ENCODE measurements around the gene UBAC1. TPM values are rescaled to one million over a fixed set of nuclear protein-coding genes. Genes with fewer than 3 reads are reported as not detected.
"Not testable (repeated sequence)": the region's sequence is repeated elsewhere in the genome, so short reads cannot be mapped to it uniquely, and the experiment has no call there.

Gene UBAC1
- total RNA-seq, 1 experiment from 2014 or later = 75.3 TPM

DNA sequence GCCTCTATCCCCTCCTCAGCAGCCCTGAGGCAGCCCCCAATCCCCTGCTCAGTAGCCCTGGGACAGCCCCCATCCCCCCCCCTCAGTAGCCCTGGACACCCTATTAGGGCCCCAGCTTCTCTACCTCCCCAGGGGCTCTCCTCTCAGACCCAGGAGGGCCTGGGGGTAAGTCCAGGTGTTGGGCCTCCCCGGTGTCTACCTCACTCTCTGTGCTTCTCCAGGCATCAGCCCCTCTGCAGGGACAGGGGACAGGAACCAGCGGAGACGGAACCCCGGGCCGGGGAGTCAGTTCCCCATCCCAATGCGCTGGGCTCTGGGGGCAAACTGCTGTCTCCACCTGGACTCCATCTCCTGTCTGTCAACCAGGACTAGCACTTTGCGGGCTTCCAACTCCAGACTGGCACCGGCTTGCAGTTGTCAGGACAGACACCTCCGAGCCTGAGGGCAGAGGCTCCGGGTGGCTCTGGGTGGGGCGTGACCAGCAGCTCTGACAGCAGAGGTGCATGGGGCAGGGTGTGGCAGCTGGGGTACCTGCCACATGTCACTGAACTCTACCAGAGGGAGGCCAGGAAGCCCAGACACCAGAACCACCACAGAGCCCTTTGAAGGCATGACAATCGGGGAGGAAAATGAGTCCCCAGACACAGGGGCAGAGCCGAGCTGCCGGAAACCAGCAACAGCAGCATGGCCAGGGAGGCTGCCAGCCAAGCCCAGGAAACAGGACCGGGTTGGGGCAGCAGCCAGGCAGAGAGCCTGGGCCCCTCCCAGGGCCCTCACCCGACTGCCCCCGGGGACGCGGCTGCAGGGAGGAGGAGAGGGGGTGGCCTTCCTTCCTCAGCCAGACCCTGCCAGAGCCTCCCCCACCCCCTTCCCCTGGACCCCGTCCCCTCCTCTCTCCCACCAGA, 17.7 kb upstream of the UBAC1 start:
- DNase-seq (ENCODE audit: low read depth) = no peak

GRCh38 chr9:135976944-135977343, 15.8 kb upstream of the UBAC1 start:
- no peak for DNase-seq (ENCODE audit: low read depth)

GRCh38 chr9:135976531-135976930, 15.4 kb upstream of the UBAC1 start:
- no peak for DNase-seq (ENCODE audit: low read depth)

DNA sequence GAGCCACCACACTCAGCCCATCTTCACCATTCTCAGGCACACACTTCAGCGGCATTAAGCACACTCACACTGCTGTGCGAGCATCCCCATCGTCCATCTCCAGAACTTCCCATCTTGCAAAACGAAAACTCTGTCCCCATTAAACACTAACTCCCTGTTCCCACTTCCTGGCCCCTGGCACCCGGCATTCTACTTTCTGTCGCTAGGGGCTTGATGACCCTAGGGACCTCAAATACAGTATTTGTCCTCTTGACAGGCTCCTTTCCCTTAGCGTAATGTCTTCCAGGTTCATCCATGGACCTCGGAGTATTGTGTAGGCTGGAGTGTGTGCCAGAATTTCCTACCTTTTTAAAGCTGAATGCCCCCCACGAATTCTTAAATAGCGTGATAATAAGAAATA, 14.7 kb upstream of the UBAC1 start:
- no peak for DNase-seq (ENCODE audit: low read depth)

DNA sequence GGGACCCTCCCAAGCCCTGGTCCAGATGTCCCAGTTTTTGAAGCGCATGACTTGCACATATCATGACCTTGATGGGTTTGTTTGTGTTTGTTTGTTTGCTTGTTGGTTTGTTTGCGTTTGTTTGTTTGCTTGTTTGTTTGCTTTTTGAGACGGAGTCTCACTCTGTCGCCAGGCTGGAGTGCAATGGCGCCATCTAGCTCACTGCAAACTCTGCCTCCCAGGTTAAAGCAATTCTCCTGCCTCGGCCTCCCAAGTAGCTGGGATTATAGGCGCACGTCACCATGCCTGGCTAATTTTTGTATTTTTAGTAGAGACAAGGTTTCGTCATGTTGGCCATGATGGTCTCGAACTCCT, 13.0 kb upstream of the UBAC1 start:
- DNase-seq (ENCODE audit: low read depth) = no peak

DNA sequence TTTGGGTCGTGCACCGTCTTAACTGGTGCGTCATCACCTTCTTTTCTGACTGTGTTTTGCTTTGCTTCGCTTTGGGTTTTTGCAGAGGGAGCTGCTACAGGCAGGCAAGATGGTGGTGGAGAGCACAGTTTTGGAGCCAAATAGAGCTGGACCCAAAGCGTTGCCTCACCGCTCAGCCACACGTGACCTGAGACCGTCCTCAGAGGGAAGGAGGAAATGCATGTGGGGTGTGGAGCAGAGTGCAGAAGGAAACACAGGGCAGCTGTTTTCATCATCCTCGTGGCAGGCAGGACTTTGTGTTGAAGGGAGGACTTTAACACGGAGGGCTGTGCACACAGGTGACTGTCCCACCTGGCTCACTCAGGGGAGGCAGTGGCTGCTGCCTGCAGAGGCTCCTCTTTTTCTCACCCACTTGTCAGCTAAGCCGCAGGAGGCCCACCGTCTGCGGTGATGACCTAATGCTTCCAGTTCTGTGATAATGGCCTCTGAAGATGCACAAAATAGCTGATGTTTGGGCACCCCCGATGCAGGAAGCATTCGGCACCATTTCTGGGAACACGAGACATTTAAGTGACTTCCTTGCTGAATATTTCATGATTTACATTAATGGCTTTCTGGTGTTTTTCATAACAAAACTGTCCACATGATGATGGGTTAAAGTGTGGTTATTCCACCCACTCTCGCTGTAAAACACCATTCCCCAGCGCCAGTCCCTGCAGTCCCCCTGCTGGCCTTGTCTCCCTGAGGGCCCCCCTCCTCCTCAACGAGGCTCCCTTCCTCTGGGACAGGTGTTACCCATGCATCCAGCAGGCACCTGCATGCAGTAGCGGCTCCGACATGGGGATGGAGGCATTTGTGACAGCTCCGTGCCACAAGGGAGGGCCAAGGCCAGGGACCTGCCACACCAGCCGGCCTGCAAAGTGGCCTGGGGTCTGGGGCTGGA, 12.4 kb upstream of the UBAC1 start:
- DNase-seq (ENCODE audit: low read depth) = no peak

- no peak for DNase-seq (ENCODE audit: low read depth)
Observed at GRCh38 chr9:135971892-135972291, 10.7 kb upstream of the UBAC1 start.

DNA sequence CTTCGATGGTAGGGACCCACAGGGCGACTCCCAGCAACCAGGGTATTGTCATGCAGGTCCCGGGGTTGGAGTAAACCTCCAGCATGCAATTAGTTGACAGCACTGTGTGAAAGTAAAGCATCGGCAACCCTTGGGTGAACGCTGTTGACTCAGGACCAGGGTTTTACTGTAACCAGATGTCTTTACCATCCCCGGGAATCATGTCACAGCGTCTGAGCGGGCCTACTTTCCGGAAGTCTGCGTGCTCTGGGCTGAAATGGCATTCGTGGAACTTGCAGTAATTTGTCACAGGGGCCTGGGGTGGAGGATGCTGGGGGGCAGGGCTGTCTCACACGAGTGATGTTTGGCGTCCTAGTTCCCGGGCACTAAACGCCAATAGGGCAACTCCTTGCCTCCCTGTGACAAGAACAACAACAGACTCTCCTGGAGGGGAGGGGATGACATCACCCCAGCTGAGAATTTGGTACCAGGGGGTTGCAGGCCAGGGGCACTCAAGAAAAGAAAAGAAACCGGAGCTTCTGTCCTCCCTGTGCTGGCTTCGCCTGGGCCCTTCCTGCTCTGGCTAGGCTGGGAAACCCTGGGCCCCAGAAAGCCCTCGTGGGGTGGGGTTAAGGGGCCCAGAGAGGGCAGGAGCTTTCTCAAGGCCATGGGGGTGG, 10.1 kb upstream of the UBAC1 start:
- DNase-seq (ENCODE audit: low read depth) = no peak

- DNase-seq (ENCODE audit: low read depth) = no peak
Observed at GRCh38 chr9:135970128-135970815, 9.1 kb upstream of the UBAC1 start.

GRCh38 chr9:135969064-135969683, 8.0 kb upstream of the UBAC1 start:
- DNase-seq (ENCODE audit: low read depth) = no peak

DNA sequence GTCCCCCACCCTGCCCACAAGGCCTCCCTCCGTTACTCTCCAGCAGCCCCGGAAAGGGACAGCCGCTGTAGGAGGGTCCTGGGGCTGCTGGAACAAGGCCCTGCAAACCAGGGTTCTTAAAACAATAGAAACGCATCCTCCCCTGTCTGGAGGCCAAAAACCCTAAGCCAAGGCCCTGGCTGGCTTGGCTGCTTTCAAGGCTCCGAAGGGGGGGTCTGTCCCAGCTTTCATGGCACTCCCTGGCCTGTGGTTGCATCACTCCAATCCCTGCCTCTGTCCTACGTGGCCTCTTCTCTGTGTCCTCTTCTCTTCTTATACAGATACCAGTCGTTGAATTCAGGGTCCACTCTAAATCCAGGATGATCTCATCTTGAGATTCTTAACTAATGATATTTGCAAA, 7.4 kb upstream of the UBAC1 start:
- no peak for DNase-seq (ENCODE audit: low read depth)

DNA sequence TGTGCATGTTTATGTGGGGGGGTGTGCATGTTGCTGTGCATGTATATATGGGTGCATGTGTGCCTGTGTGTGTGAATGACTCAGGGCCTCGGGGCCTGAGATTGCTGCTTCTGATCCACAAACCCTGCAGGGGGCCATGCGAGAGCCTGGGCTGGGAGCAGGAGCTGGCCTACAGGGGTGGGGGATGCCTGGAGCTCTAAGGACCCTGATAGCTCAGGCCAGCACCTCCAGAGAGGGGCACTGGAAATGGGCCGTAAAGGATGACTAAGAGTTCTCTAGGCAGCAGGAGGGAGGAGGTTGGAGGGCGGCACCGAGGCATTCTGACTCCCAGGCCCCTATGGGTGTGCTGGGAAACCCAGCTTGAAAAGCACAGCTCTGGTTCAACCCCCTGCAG, 6.9 kb upstream of the UBAC1 start:
- DNase-seq (ENCODE audit: low read depth) = no peak

DNA sequence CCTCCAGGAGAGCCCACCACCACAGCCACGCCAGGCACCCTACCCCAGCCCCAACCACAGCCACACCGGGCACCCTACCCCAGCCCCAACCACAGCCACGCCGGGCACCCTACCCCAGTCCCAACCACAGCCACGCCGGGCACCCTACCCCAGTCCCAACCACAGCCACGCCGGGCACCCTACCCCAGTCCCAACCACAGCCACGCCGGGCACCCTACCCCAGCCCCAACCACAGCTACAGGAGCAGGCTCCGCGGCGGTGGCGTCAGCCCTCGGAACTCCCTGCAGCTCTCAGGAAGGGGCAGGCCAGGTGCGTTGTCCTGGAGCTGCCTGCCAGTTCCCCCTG, 5.7 kb upstream of the UBAC1 start:
- not testable (repeated sequence) for DNase-seq (ENCODE audit: low read depth)

- no peak for DNase-seq (ENCODE audit: low read depth)
Observed at GRCh38 chr9:135965124-135965756, 4.1 kb upstream of the UBAC1 start.

- DNase-seq (ENCODE audit: low read depth) = no peak
Observed at GRCh38 chr9:135963938-135964337, 2.8 kb upstream of the UBAC1 start.

DNA sequence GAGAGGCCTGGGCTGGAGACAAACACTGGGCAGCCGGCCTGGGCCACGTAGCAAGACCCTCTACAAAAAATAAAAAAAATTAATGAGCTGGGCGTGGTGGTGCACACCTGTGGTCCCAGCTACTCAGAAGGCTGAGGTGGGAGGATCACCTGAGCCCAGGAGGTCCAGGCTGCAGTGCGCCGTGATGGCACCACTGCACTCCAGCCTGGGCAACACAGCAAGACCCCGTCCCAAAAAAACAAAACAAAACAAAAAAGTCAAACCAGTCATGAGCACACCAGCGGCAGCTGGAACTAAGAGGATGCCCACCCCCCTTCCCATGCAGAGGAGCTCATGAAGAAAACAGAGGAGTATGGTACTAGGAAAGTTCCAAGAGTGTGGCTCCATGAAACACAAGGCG, 2.2 kb upstream of the UBAC1 start:
- DNase-seq (ENCODE audit: low read depth) = no peak

GRCh38 chr9:135962696-135963307, 1.6 kb upstream of the UBAC1 start:
- DNase-seq (ENCODE audit: low read depth) = no peak

DNA sequence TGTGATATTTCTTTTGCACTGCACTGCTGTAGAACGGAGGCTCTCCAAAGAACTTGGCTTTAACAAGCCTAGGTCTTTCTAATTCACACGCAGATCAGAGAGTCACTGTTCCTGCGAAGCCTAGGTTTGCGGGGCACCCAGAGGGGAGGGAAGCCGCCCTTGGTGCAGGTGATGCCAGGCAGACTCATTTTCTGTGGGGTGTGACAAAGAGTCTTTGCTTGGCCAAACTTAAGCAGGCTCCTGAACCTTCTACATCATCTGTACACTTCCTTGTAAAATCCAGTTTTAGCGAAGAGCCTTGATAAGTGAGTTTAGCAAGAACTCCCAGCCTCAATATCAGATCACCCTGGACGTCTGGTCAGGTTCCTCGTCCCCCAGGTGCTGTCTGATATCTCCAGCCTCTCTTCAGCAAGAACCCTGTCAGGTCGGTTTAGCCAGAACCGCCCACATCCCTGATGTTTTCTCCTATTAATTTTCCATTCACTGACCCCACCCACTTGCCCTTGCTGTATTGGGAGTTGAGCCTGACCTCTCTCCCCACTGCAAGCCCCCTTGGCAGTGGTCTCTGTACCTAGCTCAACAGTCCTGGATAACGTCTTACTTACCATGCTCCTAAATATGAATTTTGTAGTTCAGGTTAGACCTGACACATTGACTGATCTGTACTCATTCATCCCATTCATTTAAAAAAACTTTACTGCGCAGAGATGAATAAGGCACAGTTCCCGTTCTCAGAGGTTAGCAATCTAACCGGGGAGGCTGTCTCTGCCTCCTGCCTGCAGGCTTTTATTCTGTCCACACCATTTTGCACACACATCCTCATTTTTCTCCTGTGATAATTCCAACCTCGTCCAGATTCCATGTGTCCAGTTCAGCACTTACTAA, 880 bp upstream of the UBAC1 start:
- DNase-seq (ENCODE audit: low read depth) = no peak
